Mucosa of descending colon (tissue), 3 donors: Measurements from ENCODE around the gene HAUS8. TPM values are rescaled to one million over a fixed set of nuclear protein-coding genes. Genes with fewer than 3 reads are reported as not detected.
A peak's percentile ranks its signal among the peaks of the same experiment; 100 is the strongest.

Experiments
- ATAC-seq: fragments of 200-7000 bp; cut with Tn5 transposase; one replicate; pipeline ENCODE4 v1.9.1; 2020; ENCODE audit warnings: mild to moderate bottlenecking, moderate library complexity
- DNase-seq, 3 donors: peaks; one replicate each; pipeline ENCODE4 v3.0.0-alpha.2; 2020
- H3K36me3 ChIP-seq: fragments of 200-600 bp; one replicate; pipeline ENCODE4 v1.8.0; 2021; ENCODE audit warnings: low read depth, mild to moderate bottlenecking
- H3K4me1 ChIP-seq: fragments of 200-600 bp; one replicate; pipeline ENCODE4 v1.8.0; 2021; ENCODE audit warnings: low read depth, mild to moderate bottlenecking
- H3K4me3 ChIP-seq: fragments of 200-600 bp; one replicate; pipeline ENCODE4 v1.8.0; 2021; ENCODE audit warnings: mild to moderate bottlenecking
- H3K9me3 ChIP-seq: fragments of 200-600 bp; one replicate; pipeline ENCODE4 v1.8.0; 2021; ENCODE audit warnings: mild to moderate bottlenecking
- CTCF ChIP-seq: fragments of 200-600 bp; IDR thresholded peaks from one replicate; pipeline ENCODE4 v1.8.0; 2022; ENCODE audit warnings: antibody characterized with exemption, mild to moderate bottlenecking
- intact Hi-C, 2 donors: fragments of 100-400 bp; cut with DNase I in 1 of 2; cut with micrococcal nuclease in 1 of 2; formaldehyde crosslinking; loops; one replicate each; pipeline versions ENCODE4 v1.11.0 to v1.11.1; 2022; cut with DNase I, micrococcal nuclease
- total RNA-seq, 3 donors: library from RNA; stranded (reverse); fragmentation: NEBNext Ultra II Directional in 2 of 3; extraction: Animal tissue kit (Norgen Biotek cat#: 25700) in 2 of 3; gene quantifications; one replicate each; pipeline versions ENCODE4 v1.2.1 to v1.2.4, GENCODE V29; 2021 to 2023
- donor health status: DM: no; HTN: no; CAD: no; lungs with moderate emphysema.
- donor health status: DM: no; HTN: no; CAD: no.
- donor health status: DM: no; HTN: yes; CAD: no.

HAUS8 gene
- total RNA-seq, 3 donors from 2014 or later = 12.2 to 16.6 (median 13.6) TPM

- Histone ChIP-seq H3K36me3 (no peaks in the 10 kb centered on the region), H3K4me3 (no peak overlapping the region), H3K4me1 (no peaks in the 10 kb centered on the region), H3K9me3 (no peaks in the 10 kb centered on the region)
- no peak for TF ChIP-seq CTCF
- intact Hi-C loops = loop anchor here in 1 of 2 donors (5.0 kb wide), 1 partner anchor 277 kb away; no protein-coding TSS in a partner anchor
- DNase-seq = peak in 2 of 3 donors; percentile 41 to 47
- ATAC-seq = peak; percentile 84
Observed at GRCh38 chr19:17049711-17050280, 25.5 kb downstream of the HAUS8 start.

GRCh38 chr19:17048885-17049453, 26.3 kb downstream of the HAUS8 start:
- no peaks in the 10 kb centered on the region for H3K36me3 ChIP-seq
- no peak for DNase-seq
- H3K9me3 ChIP-seq = no peaks in the 10 kb centered on the region
- ATAC-seq = no peak
- no peak for TF ChIP-seq CTCF
- intact Hi-C loops = no loop called here
- no peak overlapping the region for H3K4me3 ChIP-seq
- no peaks in the 10 kb centered on the region for H3K4me1 ChIP-seq

- no peaks in the 10 kb centered on the region for H3K9me3 ChIP-seq
- intact Hi-C loops = no loop called here
Observed at GRCh38 chr19:17045907-17046502, 29.2 kb downstream of the HAUS8 start.

GRCh38 chr19:17043744-17044143, 31.5 kb downstream of the HAUS8 start:
- ATAC-seq = no peak
- Histone ChIP-seq H3K9me3 (no peaks in the 10 kb centered on the region), H3K4me3 (no peak overlapping the region), H3K4me1 (peaks cover 13% of the 10 kb centered on the region), H3K36me3 (no peaks in the 10 kb centered on the region)
- no peak for TF ChIP-seq CTCF
- DNase-seq = no peak
- intact Hi-C loops = no loop called here

More at GRCh38 chr19:17045907-17046502, 29.2 kb downstream of the HAUS8 start:
- no peak overlapping the region for H3K4me3 ChIP-seq
- ATAC-seq (no peak), DNase-seq (no peak)
- peaks cover 13% of the 10 kb centered on the region for H3K4me1 ChIP-seq
- no peaks in the 10 kb centered on the region for H3K36me3 ChIP-seq
- no peak for TF ChIP-seq CTCF

GRCh38 chr19:17041976-17042375, 33.3 kb downstream of the HAUS8 start:
- H3K4me3 ChIP-seq = no peak overlapping the region
- H3K4me1 ChIP-seq = peaks cover 13% of the 10 kb centered on the region
- no peak for TF ChIP-seq CTCF
- DNase-seq (peak in 2 of 3 donors; percentile 52 to 54), ATAC-seq (peak; percentile 61)
- intact Hi-C loops = no loop called here
- H3K9me3 ChIP-seq = no peaks in the 10 kb centered on the region
- H3K36me3 ChIP-seq = no peaks in the 10 kb centered on the region
